Vagina (tissue), 2 donors: ENCODE results near the gene CDKN2A. TPM values are rescaled to one million over a fixed set of nuclear protein-coding genes. Genes with fewer than 3 reads are reported as not detected.

Source experiments
- DNase-seq, 2 donors: peaks; one replicate each; pipeline ENCODE4 v3.0.0-alpha.2; 2017; ENCODE audit errors: extremely low spot score in 2 of 2
- H3K27ac ChIP-seq: fragments of 200-600 bp; sonication (generic); one replicate; pipeline ENCODE4 v1.5.1; 2019
- H3K27me3 ChIP-seq: fragments of 200-600 bp; sonication (generic); one replicate; pipeline ENCODE4 v1.5.1; 2019
- H3K36me3 ChIP-seq, 2 donors: fragments of 200-600 bp; sonication (generic); one replicate each; pipeline ENCODE4 v1.5.1; 2017 to 2019
- H3K4me1 ChIP-seq: fragments of 200-600 bp; sonication (generic); one replicate; pipeline ENCODE4 v1.5.1; 2019
- H3K4me3 ChIP-seq, 2 donors: fragments of 200-600 bp; sonication (generic); 1 replicate in 1 of 2; 2 replicates in 1 of 2; pipeline ENCODE4 v1.5.1; 2016 to 2019
- H3K9me3 ChIP-seq: fragments of 200-600 bp; sonication (generic); one replicate; pipeline ENCODE4 v1.5.1; 2019
- CTCF ChIP-seq, 3 experiments: fragments of 450-650 bp in 2 of 3; fragments of 200-600 bp in 1 of 3; sonication (generic) in 1 of 3; IDR thresholded peaks; one replicate each; pipeline ENCODE4 v1.5.1; 2017 to 2019; ENCODE audit warnings: antibody characterized with exemption in 3 of 3, mild to moderate bottlenecking in 2 of 3, moderate library complexity in 2 of 3
- POLR2A ChIP-seq, 2 donors: fragments of 450-650 bp; IDR thresholded peaks; one replicate each; pipeline ENCODE4 v1.6.1; 2017; ENCODE audit warnings: antibody characterized with exemption in 2 of 2, mild to moderate bottlenecking in 2 of 2, moderate library complexity in 2 of 2
- POLR2AphosphoS5 ChIP-seq, 2 donors: sonication (generic); formaldehyde crosslinking; IDR thresholded peaks; one replicate each; pipeline ENCODE4 v1.9.0; 2017; ENCODE audit warnings: antibody characterized with exemption in 2 of 2, mild to moderate bottlenecking in 2 of 2, low read depth in 1 of 2; ENCODE audit not compliant: insufficient read depth in 1 of 2
- intact Hi-C: fragments of 100-400 bp; cut with DNase I; formaldehyde crosslinking; loops from one replicate; pipeline ENCODE4 v1.15.1; 2023
- total RNA-seq: library from RNA; depleted of rRNA; stranded (reverse); fragments of >200 nt; gene quantifications from one replicate; pipeline ENCODE4 v1.2.3, GENCODE V29; 2016

CDKN2A gene
- 25.8 TPM for total RNA-seq

GRCh38 chr9:21993893-21994555, at the start of gene CDKN2A:
Gene CDKN2A (minus strand): TSS chr9:21994392.
- Histone ChIP-seq H3K9me3 (no peaks in the 10 kb centered on the region), H3K27me3 (no peaks in the 10 kb centered on the region), H3K36me3 (no peaks in the 10 kb centered on the region), H3K27ac (peak within 1 kb of the TSS; percentile 79), H3K4me3 (peak within 1 kb of the TSS; percentile 72 to 84), H3K4me1 (peaks cover 11% of the 10 kb centered on the region)
- intact Hi-C loops: no loop called here
- no peak for DNase-seq
- TF ChIP-seq POLR2A (IDR thresholded peaks at IDR 0.05): no peak
- no peak for TF ChIP-seq CTCF (IDR thresholded peaks at IDR 0.05)
- no peak for TF ChIP-seq POLR2AphosphoS5 (IDR thresholded peaks at IDR 0.05; ENCODE audit: insufficient read depth in 1 of 2, low read depth in 1 of 2)

GRCh38 chr9:22043928-22044327, 49.7 kb upstream of the CDKN2A start:
- Histone ChIP-seq H3K27me3 (no peaks in the 10 kb centered on the region), H3K4me3 (no peak overlapping the region), H3K36me3 (no peaks in the 10 kb centered on the region), H3K27ac (no peak overlapping the region), H3K4me1 (peaks cover 10% of the 10 kb centered on the region), H3K9me3 (no peaks in the 10 kb centered on the region)
- DNase-seq: no peak
- intact Hi-C loops: no loop called here
- no peak for TF ChIP-seq POLR2A (IDR thresholded peaks at IDR 0.05)
- TF ChIP-seq POLR2AphosphoS5 (IDR thresholded peaks at IDR 0.05; ENCODE audit: insufficient read depth in 1 of 2, low read depth in 1 of 2): no peak
- no peak for TF ChIP-seq CTCF (IDR thresholded peaks at IDR 0.05)

- H3K9me3 ChIP-seq: no peaks in the 10 kb centered on the region
- no peaks in the 10 kb centered on the region for H3K27me3 ChIP-seq
- H3K36me3 ChIP-seq: no peaks in the 10 kb centered on the region
- peaks cover 27% of the 10 kb centered on the region for H3K4me1 ChIP-seq
- TF ChIP-seq POLR2AphosphoS5 (IDR thresholded peaks at IDR 0.05; ENCODE audit: insufficient read depth in 1 of 2, low read depth in 1 of 2): peak in 1 of 2 donors; percentile 62
- no peak for TF ChIP-seq POLR2A (IDR thresholded peaks at IDR 0.05)
- no peak for TF ChIP-seq CTCF (IDR thresholded peaks at IDR 0.05)
- H3K4me3 ChIP-seq: no peak overlapping the region
- no peak for DNase-seq
- H3K27ac ChIP-seq: no peak overlapping the region
- intact Hi-C loops: no loop called here
Observed at GRCh38 chr9:22041775-22042174, 47.6 kb upstream of the CDKN2A start.

GRCh38 chr9:22041344-22041743, 47.2 kb upstream of the CDKN2A start:
- H3K4me1 ChIP-seq: peaks cover 27% of the 10 kb centered on the region
- H3K27ac ChIP-seq: no peak overlapping the region
- H3K27me3 ChIP-seq: no peaks in the 10 kb centered on the region
- no peaks in the 10 kb centered on the region for H3K36me3 ChIP-seq
- no peak overlapping the region for H3K4me3 ChIP-seq
- DNase-seq: no peak
- TF ChIP-seq POLR2A (IDR thresholded peaks at IDR 0.05): no peak
- TF ChIP-seq CTCF (IDR thresholded peaks at IDR 0.05): no peak
- TF ChIP-seq POLR2AphosphoS5 (IDR thresholded peaks at IDR 0.05; ENCODE audit: insufficient read depth in 1 of 2, low read depth in 1 of 2): no peak
- intact Hi-C loops: no loop called here
- no peaks in the 10 kb centered on the region for H3K9me3 ChIP-seq

- Histone ChIP-seq H3K36me3 (no peaks in the 10 kb centered on the region), H3K4me3 (no peak overlapping the region), H3K27me3 (no peaks in the 10 kb centered on the region), H3K27ac (no peak overlapping the region), H3K4me1 (peaks cover 27% of the 10 kb centered on the region), H3K9me3 (no peaks in the 10 kb centered on the region)
- no peak for DNase-seq
- intact Hi-C loops: no loop called here
- no peak for TF ChIP-seq CTCF (IDR thresholded peaks at IDR 0.05)
- TF ChIP-seq POLR2AphosphoS5 (IDR thresholded peaks at IDR 0.05; ENCODE audit: insufficient read depth in 1 of 2, low read depth in 1 of 2): no peak
- TF ChIP-seq POLR2A (IDR thresholded peaks at IDR 0.05): no peak
Observed at GRCh38 chr9:22040760-22041159, 46.6 kb upstream of the CDKN2A start.
